ENCODE data around the gene SRP68.

Gene SRP68

GRCh38 chr17:76086384-76086783 lies 14.1 kb upstream of the SRP68 start:
- DNase-seq (ENCODE audit: low spot score) = no peak
- peak overlapping the region; percentile 2; the same call in 1 of the 2 replicates for H3K27ac ChIP-seq
- ChIA-PET POLR2A (ENCODE audit: low non-redundant PET) (no interaction called here), CTCF (interaction anchor here (0.6 kb wide), 1 partner anchor 23 kb away, joined by 3 read pairs; no protein-coding TSS in a partner anchor)
- TF ChIP-seq CTCF (conservative IDR thresholded peaks at IDR 0.05; ENCODE audit: low read depth) = no peak

DNA sequence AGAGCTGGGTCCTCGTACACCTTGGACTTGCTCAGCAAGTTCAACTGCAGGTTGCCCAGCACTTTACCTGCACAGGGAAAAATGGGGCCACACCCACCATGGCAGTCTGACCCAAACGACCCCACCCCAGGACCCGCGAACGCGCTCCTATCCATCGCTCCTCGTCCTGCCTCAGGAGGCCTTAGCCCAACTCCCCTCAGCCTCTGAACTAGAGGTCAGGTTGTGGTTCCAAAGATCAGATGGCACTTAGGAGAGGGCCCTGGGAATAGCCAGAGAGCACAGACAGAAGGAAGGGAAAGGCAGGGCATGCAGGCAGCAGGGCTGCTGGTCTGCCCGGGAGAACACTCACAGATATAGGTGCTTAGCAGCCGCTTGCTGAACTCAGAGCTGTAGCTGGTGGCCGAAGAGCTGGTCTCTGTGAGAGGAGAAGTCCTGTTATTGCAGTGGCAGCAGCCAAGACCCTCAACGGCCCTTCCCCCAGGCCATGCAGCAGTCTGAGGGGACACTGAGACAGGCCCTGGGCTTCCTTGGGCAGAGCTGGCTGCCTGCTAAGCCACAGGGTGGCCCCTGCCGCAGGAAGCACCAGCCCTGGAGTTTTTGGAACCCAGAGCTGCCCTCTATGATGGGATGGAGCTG lies 13.5 kb upstream of the SRP68 start:
- ChIA-PET CTCF (interaction anchor here (0.6 kb wide), 1 partner anchor 22 kb away, joined by 3 read pairs; no protein-coding TSS in a partner anchor), POLR2A (ENCODE audit: low non-redundant PET) (no interaction called here)
- H3K27ac ChIP-seq = peak overlapping the region; percentile 2
- no peak for DNase-seq (ENCODE audit: low spot score)
- TF ChIP-seq CTCF (conservative IDR thresholded peaks at IDR 0.05; ENCODE audit: low read depth) = no peak

GRCh38 chr17:76085066-76085730 lies 12.9 kb upstream of the SRP68 start:
- peak overlapping the region; percentile 2 for H3K27ac ChIP-seq
- ChIA-PET POLR2A (ENCODE audit: low non-redundant PET) (interaction anchor here (0.6 kb wide), 1 partner anchor 315 kb away, joined by 4 read pairs; no protein-coding TSS in a partner anchor), CTCF (no interaction called here)
- no peak for TF ChIP-seq CTCF (conservative IDR thresholded peaks at IDR 0.05; ENCODE audit: low read depth)
- no peak for DNase-seq (ENCODE audit: low spot score)

DNA sequence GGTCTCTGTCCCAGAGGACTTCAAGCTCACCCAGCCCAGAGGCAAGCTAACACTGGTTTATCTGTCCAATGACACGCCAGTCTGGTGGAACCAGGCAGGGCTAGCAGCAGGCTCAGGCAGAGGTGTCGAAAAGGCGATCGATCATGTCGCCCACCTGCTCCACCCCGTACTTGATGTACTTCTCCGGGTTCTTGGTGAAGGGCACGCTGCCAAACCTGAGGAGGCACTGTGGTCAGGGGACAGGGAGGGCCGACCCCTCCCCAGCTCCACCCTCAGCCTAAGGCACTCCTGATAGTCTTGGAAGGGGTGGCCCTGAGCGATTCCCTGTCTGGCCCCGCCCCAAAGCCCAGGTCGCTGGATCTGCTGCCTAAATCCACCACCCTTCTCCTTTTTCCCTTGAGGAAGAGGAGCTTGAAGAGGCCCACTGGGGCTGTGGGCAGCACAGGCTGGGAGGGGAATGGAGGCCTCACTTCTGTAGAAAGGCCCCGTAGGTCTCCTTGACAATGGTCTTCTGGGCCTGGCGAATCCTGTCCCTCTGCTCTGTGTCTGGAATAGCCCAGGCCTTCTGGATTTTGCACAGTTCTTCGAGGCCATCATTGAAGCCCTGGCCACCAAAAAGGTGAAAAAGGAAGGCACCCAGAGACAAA lies 11.3 kb upstream of the SRP68 start:
- TF ChIP-seq CTCF (conservative IDR thresholded peaks at IDR 0.05; ENCODE audit: low read depth) = no peak
- ChIA-PET POLR2A (ENCODE audit: low non-redundant PET) (interaction anchor here (1.2 kb wide), 1 partner anchor 19 kb away, joined by 3 read pairs; the partner anchor contains the start of gene EXOC7), CTCF (interaction anchor here (0.6 kb wide), 1 partner anchor 9 kb away, joined by 4 read pairs; no protein-coding TSS in a partner anchor)
- no peak for DNase-seq (ENCODE audit: low spot score)
- peak overlapping the region; percentile 34 for H3K27ac ChIP-seq

DNA sequence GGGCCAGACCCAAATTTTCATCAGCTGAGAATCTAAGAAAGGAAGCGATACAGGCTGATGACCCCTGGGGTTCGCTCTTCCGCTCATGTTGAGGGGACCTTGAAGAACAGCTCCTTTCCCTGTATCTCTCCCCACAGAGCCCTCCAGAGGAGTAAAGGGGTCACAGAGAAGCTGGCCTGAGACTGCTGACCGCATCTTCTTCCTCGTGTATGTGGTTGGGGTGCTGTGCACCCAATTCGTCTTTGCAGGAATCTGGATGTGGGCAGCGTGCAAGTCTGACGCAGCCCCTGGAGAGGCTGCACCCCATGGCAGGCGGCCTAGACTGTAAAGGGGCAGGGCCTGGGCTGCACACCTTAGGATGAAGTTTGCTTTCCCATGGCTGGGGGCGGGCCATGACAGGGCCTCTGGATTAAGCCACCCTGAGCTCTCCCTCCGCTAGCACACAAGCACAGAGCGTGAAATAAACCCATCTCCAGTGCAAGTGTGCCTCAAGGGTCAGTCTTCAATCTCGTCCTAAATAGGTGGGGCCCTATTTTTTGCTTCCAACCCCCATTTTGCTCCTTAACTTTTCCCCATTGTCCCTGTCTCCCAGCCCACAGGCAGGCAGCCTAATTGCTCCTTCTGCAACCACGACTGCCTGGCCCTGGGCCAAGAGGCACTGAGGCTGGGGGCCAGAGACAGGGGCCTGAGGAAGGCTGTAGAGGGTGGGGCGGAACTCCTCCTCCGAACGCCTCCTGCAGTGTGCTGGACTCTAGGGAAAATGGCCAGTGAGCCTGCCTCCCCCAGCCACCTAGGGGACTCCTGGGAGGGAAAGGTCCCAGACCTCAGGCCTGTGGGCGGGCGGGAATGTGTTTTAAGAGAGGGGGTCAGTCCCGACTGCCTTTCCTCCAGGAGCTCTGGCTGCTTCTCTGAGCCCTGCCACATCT lies 10.3 kb upstream of the SRP68 start:
- no peak for TF ChIP-seq CTCF (conservative IDR thresholded peaks at IDR 0.05; ENCODE audit: low read depth)
- CTCF ChIA-PET = interaction anchor here (0.5 to 1.0 kb wide), 3 partner anchors 99 to 197 kb away, joined by 3 to 5 read pairs (median 4); no protein-coding TSS in a partner anchor
- POLR2A ChIA-PET (ENCODE audit: low non-redundant PET) = no interaction called here
- DNase-seq (ENCODE audit: low spot score) = no peak
- peak overlapping the region; percentile 34 for H3K27ac ChIP-seq
